Esophagus muscularis mucosa (tissue), 4 donors: Measurements from ENCODE around the gene SMCO4. TPM values are rescaled to one million over a fixed set of nuclear protein-coding genes. Genes with fewer than 3 reads are reported as not detected.

ENCODE experiments used
- DNase-seq: peaks from one replicate; pipeline ENCODE4 v3.0.0-alpha.2; 2017; ENCODE audit errors: extremely low spot score
- H3K27ac ChIP-seq, 4 donors: fragments of 200-600 bp; sonication (generic); replicated peaks in 1 of 4; 1 replicate in 3 of 4; 2 replicates in 1 of 4; pipeline ENCODE4 v1.5.1; 2016 to 2019; ENCODE audit warnings: mild to moderate bottlenecking in 1 of 4
- H3K27me3 ChIP-seq, 4 donors: fragments of 200-600 bp; sonication (generic); one replicate each; pipeline versions ENCODE4 v1.5.1 to v1.6.0; 2016 to 2019
- H3K36me3 ChIP-seq, 4 donors: fragments of 200-600 bp; sonication (generic); one replicate each; pipeline ENCODE4 v1.5.1; 2016 to 2019
- H3K4me1 ChIP-seq, 4 donors: fragments of 200-600 bp; sonication (generic); one replicate each; pipeline ENCODE4 v1.5.1; 2016 to 2019
- H3K4me3 ChIP-seq, 4 donors: fragments of 200-600 bp; sonication (generic); 1 replicate in 2 of 4; 2 replicates in 2 of 4; pipeline ENCODE4 v1.5.1; 2016 to 2019; ENCODE audit warnings: mild to moderate bottlenecking in 4 of 4, moderate library complexity in 1 of 4
- H3K9me3 ChIP-seq, 4 donors: fragments of 200-600 bp; sonication (generic); 1 replicate in 3 of 4; 2 replicates in 1 of 4; pipeline ENCODE4 v1.5.1; 2016 to 2019
- EP300 ChIP-seq: sonication (generic); formaldehyde crosslinking; IDR thresholded peaks from one replicate; pipeline ENCODE4 v1.6.1; 2017; ENCODE audit warnings: antibody characterized with exemption
- POLR2A ChIP-seq: fragments of 450-650 bp; IDR thresholded peaks from one replicate; pipeline ENCODE4 v1.6.1; 2017; ENCODE audit warnings: antibody characterized with exemption, moderate library complexity, mild to moderate bottlenecking, low read depth
- POLR2AphosphoS5 ChIP-seq, 2 donors: sonication (generic); formaldehyde crosslinking; IDR thresholded peaks; one replicate each; pipeline ENCODE4 v1.6.1; 2017; ENCODE audit warnings: antibody characterized with exemption in 2 of 2
- WGBS: methylation state at CpG from one replicate; pipeline ENCODE4 v1.1.5; 2018; 5-methylcytosine and 5-hydroxymethylcytosine counted together
- intact Hi-C: fragments of 100-400 bp; cut with DNase I; formaldehyde crosslinking; loops from one replicate; pipeline ENCODE4 v1.15.1; 2023
- total RNA-seq, 4 donors: library from RNA; depleted of rRNA; stranded (reverse); fragments of >200 nt; gene quantifications; one replicate each; pipeline versions ENCODE4 v1.1.0 to v1.2.1, GENCODE V29; 2016
- TF ChIP-seq, protein P1 (sequence below), 3 experiments: fragments of 200-600 bp in 2 of 3; fragments of 450-650 bp in 1 of 3; sonication (generic) in 2 of 3; IDR thresholded peaks; one replicate each; pipeline ENCODE4 v1.5.1; 2017 to 2019; ENCODE audit warnings: antibody characterized with exemption in 3 of 3, mild to moderate bottlenecking in 2 of 3, moderate library complexity in 1 of 3

Gene SMCO4
- total RNA-seq, 4 donors from 2014 or later = 6.2 to 18.6 (median 10.3) TPM

DNA sequence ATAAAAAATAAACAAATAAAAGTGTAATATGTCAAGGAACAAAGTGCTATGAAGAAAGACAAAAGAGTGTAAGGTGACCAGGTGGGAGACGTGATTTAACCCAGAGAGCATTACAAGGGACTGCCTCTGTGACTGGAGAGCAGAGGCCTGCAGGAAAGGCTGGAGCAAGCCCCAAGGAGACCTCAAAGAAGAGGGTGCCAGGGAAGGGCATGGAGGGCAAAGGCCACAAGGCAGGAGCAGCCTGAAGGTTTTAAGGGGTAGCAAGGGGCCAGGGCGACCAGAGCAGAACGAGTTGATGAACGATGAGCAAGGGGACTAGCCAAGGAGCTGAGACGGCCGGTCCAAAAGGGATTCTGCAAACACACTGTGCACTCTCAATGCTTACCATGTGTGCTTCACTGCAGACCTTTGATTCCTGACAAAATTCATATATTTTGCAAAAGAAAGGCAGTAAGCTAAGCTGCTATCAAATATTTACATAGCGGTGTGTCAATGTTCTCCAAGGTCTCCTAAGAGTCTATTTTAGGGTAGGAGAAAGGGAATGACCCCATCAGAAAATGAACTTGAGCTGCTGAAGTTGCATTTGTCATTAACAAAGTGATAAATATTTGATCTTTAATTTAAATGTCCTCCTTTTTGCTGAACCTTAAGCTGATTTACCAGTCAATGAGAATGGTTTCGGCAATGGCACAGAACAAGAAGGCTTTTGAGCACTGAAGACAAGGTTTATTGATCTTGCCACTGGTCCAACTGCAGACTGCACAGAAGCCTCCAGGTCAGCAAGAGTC, 50.5 kb downstream of the SMCO4 start:
- DNase-seq = no peak
- TF ChIP-seq POLR2A (no peak), POLR2AphosphoS5 (IDR thresholded peaks at IDR 0.05) (no peak), EP300 (no peak)
- TF ChIP-seq, protein P1, sequence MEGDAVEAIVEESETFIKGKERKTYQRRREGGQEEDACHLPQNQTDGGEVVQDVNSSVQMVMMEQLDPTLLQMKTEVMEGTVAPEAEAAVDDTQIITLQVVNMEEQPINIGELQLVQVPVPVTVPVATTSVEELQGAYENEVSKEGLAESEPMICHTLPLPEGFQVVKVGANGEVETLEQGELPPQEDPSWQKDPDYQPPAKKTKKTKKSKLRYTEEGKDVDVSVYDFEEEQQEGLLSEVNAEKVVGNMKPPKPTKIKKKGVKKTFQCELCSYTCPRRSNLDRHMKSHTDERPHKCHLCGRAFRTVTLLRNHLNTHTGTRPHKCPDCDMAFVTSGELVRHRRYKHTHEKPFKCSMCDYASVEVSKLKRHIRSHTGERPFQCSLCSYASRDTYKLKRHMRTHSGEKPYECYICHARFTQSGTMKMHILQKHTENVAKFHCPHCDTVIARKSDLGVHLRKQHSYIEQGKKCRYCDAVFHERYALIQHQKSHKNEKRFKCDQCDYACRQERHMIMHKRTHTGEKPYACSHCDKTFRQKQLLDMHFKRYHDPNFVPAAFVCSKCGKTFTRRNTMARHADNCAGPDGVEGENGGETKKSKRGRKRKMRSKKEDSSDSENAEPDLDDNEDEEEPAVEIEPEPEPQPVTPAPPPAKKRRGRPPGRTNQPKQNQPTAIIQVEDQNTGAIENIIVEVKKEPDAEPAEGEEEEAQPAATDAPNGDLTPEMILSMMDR (IDR thresholded peaks at IDR 0.05) = no peak
- peaks cover 0 to 9% (median 0%) of the 10 kb centered on the region in 4 donors for H3K4me1 ChIP-seq
- no peak overlapping the region for H3K4me3 ChIP-seq
- H3K36me3 ChIP-seq = peaks cover 0 to 34% (median 13%) of the 10 kb centered on the region in 4 donors
- H3K9me3 ChIP-seq = no peaks in the 10 kb centered on the region
- WGBS = 84% methylated on average over 8 of the region's 8 CpGs
- intact Hi-C loops = no loop called here
- H3K27ac ChIP-seq = no peak overlapping the region
- H3K27me3 ChIP-seq = no peaks in the 10 kb centered on the region

DNA sequence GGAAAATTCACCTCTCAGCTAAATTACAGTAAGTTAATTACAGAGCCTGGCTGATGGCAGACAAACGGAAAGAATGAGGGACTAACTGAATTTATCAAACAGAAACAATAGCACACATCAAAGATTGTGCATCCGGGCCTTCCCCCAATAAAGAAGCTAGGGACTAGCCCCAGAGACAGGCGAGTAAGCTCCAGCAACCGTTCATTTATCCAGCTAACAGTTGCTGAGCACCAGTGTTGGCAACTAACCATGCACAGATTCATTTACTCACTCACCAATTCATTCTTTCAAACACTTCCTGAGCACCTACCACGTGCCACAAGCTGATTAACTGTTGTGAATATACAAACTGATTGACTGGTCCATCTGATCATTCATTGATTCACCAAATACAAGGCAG, 51.2 kb downstream of the SMCO4 start:
- intact Hi-C loops = no loop called here
- TF ChIP-seq EP300 = no peak
- no peak for TF ChIP-seq POLR2A
- no peak for TF ChIP-seq POLR2AphosphoS5 (IDR thresholded peaks at IDR 0.05)
- TF ChIP-seq, protein P1 (IDR thresholded peaks at IDR 0.05) = no peak
- 76% methylated on average over 5 of the region's 5 CpGs for WGBS
- H3K27me3 ChIP-seq = no peaks in the 10 kb centered on the region
- no peaks in the 10 kb centered on the region for H3K9me3 ChIP-seq
- H3K36me3 ChIP-seq = peaks cover 0 to 27% (median 11%) of the 10 kb centered on the region in 4 donors
- no peak overlapping the region for H3K27ac ChIP-seq
- DNase-seq = no peak
- no peak overlapping the region for H3K4me3 ChIP-seq
- H3K4me1 ChIP-seq = peaks cover 0 to 9% (median 0%) of the 10 kb centered on the region in 4 donors

DNA sequence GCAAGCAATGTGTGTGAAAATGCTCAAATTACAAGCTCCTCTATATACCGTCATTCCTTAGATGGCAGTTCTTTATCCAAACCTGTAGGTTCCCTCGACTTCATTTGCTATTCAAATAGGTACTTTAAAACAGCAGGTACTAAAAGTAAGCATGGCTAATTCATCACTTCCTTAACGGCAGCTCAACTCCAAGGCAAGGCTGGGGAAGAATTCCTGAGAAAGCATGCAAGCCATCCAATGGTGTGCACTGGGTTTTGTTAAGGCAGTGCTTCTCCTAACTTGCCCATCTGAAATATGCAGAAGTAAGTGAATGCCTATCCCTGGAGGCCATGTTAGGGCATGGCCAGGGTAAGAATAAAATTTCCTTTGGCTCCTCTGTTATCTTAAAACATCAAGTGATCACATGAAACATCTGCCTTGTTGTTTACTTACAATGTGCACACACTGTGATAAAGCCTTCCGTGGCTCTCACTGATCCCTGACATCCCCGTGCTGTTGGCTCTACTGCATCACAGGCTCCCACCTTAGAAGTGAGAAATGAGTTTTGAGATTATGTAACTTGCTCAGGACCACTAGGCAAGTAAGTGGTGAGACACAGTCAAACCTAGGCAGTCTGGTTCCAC, 52.1 kb downstream of the SMCO4 start:
- whole genome bisulfite sequencing = 77% methylated on average over 5 of the region's 5 CpGs
- DNase-seq = no peak
- peaks cover 0 to 9% (median 0%) of the 10 kb centered on the region in 4 donors for H3K4me1 ChIP-seq
- no peaks in the 10 kb centered on the region for H3K27me3 ChIP-seq
- H3K36me3 ChIP-seq = peaks cover 0 to 27% (median 9%) of the 10 kb centered on the region in 4 donors
- TF ChIP-seq EP300 = no peak
- TF ChIP-seq POLR2A = no peak
- TF ChIP-seq, protein P1 (IDR thresholded peaks at IDR 0.05) = no peak
- intact Hi-C loops = no loop called here
- no peaks in the 10 kb centered on the region for H3K9me3 ChIP-seq
- H3K27ac ChIP-seq = no peak overlapping the region
- no peak overlapping the region for H3K4me3 ChIP-seq

DNA sequence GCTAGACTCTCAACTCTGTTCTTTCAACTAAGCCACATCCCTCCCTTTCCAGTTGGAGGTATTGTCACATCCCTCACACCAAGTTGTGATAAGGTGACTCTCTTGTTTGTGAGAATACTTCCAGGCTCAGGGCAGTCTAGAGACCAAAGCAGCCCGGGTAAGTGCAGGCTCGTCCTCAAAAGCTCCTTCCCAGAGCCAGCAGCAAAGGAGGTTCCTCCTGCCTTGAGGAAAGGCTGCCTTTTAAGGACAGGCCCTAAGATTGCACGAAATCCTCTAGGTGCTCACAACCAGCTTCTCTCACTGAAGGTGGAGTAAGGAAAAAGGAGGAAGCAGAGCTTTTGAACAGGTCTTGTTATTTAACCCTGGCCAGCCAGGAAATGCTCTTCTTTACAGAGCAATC, 53.4 kb downstream of the SMCO4 start:
- Histone ChIP-seq H3K4me3 (no peak overlapping the region), H3K27ac (no peak overlapping the region), H3K36me3 (peaks cover 0 to 15% (median 7%) of the 10 kb centered on the region in 4 donors), H3K9me3 (no peaks in the 10 kb centered on the region), H3K4me1 (peaks cover 0 to 9% (median 0%) of the 10 kb centered on the region in 4 donors), H3K27me3 (no peaks in the 10 kb centered on the region)
- DNase-seq = no peak
- 81% methylated on average over 3 of the region's 3 CpGs for whole genome bisulfite sequencing
- TF ChIP-seq EP300 (no peak), POLR2AphosphoS5 (IDR thresholded peaks at IDR 0.05) (no peak), POLR2A (no peak)
- TF ChIP-seq, protein P1 (IDR thresholded peaks at IDR 0.05) = no peak
- intact Hi-C loops = no loop called here
